ENCODE data around the gene FICD.

FICD gene

DNA sequence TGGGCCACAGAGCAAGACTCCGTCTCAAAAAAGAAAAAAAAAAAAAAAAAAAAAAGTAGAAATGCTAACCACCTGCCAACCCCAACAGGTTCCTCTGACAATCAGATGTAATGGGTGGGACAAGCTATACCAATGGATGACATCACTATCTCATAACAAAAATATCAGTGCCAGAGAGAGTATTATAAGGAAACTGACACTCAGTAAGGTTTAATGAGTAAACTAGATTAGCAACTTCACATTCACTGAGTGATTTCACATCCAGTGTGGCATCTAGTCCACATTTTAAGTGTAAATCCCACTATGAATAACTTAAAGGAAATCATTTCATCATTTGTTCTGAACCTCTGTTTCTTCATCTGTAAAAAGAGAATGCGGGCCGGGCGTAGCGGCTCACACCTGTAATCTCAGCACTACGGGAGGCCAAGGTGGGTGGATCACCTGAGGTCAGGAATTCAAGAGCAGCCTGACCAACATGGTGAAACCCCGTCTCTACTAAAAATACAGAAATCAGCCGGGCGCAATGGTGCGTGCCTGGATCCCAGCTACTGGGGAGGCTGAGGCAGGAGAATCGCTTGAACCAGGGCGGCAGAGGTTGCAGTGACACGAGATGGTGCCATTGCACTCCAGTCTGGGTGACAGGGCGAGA lies 44.1 kb downstream of the FICD start:
- H3K4me2 ChIP-seq (ENCODE audit: low read depth, low read length, poor library complexity, severe bottlenecking), result peak overlapping the region; percentile 95
- peaks cover 12% of the 10 kb centered on the region; the same call in 1 of the 2 replicates for H4K20me1 ChIP-seq (ENCODE audit: low read depth, low read length)
- peaks cover 73% of the 10 kb centered on the region for H3K79me2 ChIP-seq (ENCODE audit: insufficient read depth, low read length)
- no peaks in the 10 kb centered on the region for H3K27me3 ChIP-seq (ENCODE audit: low read length)
- no peak overlapping the region for H2AFZ ChIP-seq (ENCODE audit: low read depth, low read length, severe bottlenecking)
- H3K9ac ChIP-seq (ENCODE audit: low read length), result peak overlapping the region; percentile 95
- no peak overlapping the region for H3K27ac ChIP-seq (ENCODE audit: low read depth, low read length)
- H3K9me3 ChIP-seq (ENCODE audit: insufficient read depth, low read length), result no peaks in the 10 kb centered on the region
- peak overlapping the region; percentile 98 for H3K4me3 ChIP-seq (ENCODE audit: insufficient read depth, low read length, poor library complexity, severe bottlenecking)
- no peaks in the 10 kb centered on the region for H3K9me2 ChIP-seq (replicated peaks; ENCODE audit: insufficient read depth, low read length)
- 0 out of 2 replicates have a peak, but pooled peaks cover 7% of the 10 kb centered on the region for H3K36me3 ChIP-seq (ENCODE audit: low read length)
- no peak for TF ChIP-seq EZH2phosphoT487 (conservative IDR thresholded peaks at IDR 0.05; ENCODE audit: low read length)
- TF ChIP-seq CTCF (IDR thresholded peaks at IDR 0.05; ENCODE audit: insufficient read depth, low read length, poor library complexity, severe bottlenecking), result no peak
- H3F3A ChIP-seq (ENCODE audit: insufficient read depth), result peaks cover 7% of the 10 kb centered on the region

GRCh38 chr12:108559748-108560147 lies 44.7 kb downstream of the FICD start:
- H3K36me3 ChIP-seq (ENCODE audit: low read length), result 0 out of 2 replicates have a peak, but pooled peaks cover 7% of the 10 kb centered on the region
- peak overlapping the region; percentile 95 for H3K4me2 ChIP-seq (ENCODE audit: low read depth, low read length, poor library complexity, severe bottlenecking)
- no peaks in the 10 kb centered on the region for H3K9me3 ChIP-seq (ENCODE audit: insufficient read depth, low read length)
- H3K4me3 ChIP-seq (ENCODE audit: insufficient read depth, low read length, poor library complexity, severe bottlenecking), result peak overlapping the region; percentile 98
- peaks cover 7% of the 10 kb centered on the region for H3F3A ChIP-seq (ENCODE audit: insufficient read depth)
- H3K79me2 ChIP-seq (ENCODE audit: insufficient read depth, low read length), result peaks cover 68% of the 10 kb centered on the region
- H3K9ac ChIP-seq (ENCODE audit: low read length), result peak overlapping the region; percentile 95
- H2AFZ ChIP-seq (ENCODE audit: low read depth, low read length, severe bottlenecking), result no peak overlapping the region
- TF ChIP-seq CTCF (IDR thresholded peaks at IDR 0.05; ENCODE audit: insufficient read depth, low read length, poor library complexity, severe bottlenecking) (no peak), EZH2phosphoT487 (conservative IDR thresholded peaks at IDR 0.05; ENCODE audit: low read length) (no peak)
- no peak overlapping the region for H3K27ac ChIP-seq (ENCODE audit: low read depth, low read length)
- no peaks in the 10 kb centered on the region for H3K9me2 ChIP-seq (replicated peaks; ENCODE audit: insufficient read depth, low read length)
- peaks cover 10% of the 10 kb centered on the region; the same call in 1 of the 2 replicates for H4K20me1 ChIP-seq (ENCODE audit: low read depth, low read length)
- no peaks in the 10 kb centered on the region for H3K27me3 ChIP-seq (ENCODE audit: low read length)

DNA sequence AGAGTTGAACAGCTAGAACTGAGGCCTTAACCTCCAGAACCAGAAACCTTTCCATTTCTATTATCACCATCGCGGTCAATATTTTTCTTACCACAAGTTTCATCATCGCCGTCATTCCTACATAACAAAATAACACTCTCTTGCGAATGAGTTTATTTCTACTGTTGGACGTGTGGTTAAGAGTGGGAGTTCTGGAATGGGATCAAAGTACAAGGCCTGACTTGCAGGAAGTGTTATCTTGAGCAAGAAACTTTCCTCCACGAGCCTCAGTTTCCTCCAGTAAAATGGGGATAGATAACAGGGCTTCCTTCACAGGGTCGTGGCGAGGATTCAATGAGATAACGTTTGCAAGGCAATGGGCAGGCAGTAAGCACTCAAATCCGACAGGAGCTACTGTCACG lies 45.2 kb downstream of the FICD start:
- no peak overlapping the region for H2AFZ ChIP-seq (ENCODE audit: low read depth, low read length, severe bottlenecking)
- H3K27me3 ChIP-seq (ENCODE audit: low read length), result no peaks in the 10 kb centered on the region
- H3F3A ChIP-seq (ENCODE audit: insufficient read depth), result peaks cover 7% of the 10 kb centered on the region
- H3K4me3 ChIP-seq (ENCODE audit: insufficient read depth, low read length, poor library complexity, severe bottlenecking), result peak overlapping the region; percentile 98
- no peaks in the 10 kb centered on the region for H3K9me2 ChIP-seq (replicated peaks; ENCODE audit: insufficient read depth, low read length)
- peak overlapping the region; percentile 95 for H3K4me2 ChIP-seq (ENCODE audit: low read depth, low read length, poor library complexity, severe bottlenecking)
- peaks cover 62% of the 10 kb centered on the region for H3K79me2 ChIP-seq (ENCODE audit: insufficient read depth, low read length)
- peak overlapping the region; percentile 95 for H3K9ac ChIP-seq (ENCODE audit: low read length)
- TF ChIP-seq EZH2phosphoT487 (conservative IDR thresholded peaks at IDR 0.05; ENCODE audit: low read length), result no peak
- TF ChIP-seq CTCF (IDR thresholded peaks at IDR 0.05; ENCODE audit: insufficient read depth, low read length, poor library complexity, severe bottlenecking), result no peak
- peaks cover 9% of the 10 kb centered on the region; the same call in 1 of the 2 replicates for H3K36me3 ChIP-seq (ENCODE audit: low read length)
- H3K27ac ChIP-seq (ENCODE audit: low read depth, low read length), result peak overlapping the region; percentile 88
- no peaks in the 10 kb centered on the region for H3K9me3 ChIP-seq (ENCODE audit: insufficient read depth, low read length)
- peaks cover 10% of the 10 kb centered on the region; the same call in 1 of the 2 replicates for H4K20me1 ChIP-seq (ENCODE audit: low read depth, low read length)

Measured in SU-DHL-6 (cell line).